Thyroid gland (tissue), 4 donors: ENCODE results near the gene INTS3. TPM values are rescaled to one million over a fixed set of nuclear protein-coding genes. Genes with fewer than 3 reads are reported as not detected.
A peak's percentile ranks its signal among the peaks of the same experiment; 100 is the strongest.

Source experiments
- DNase-seq, 2 donors: peaks; one replicate each; pipeline ENCODE4 v3.0.0-alpha.2; 2019
- H3K27ac ChIP-seq, 3 donors: fragments of 200-600 bp; sonication (generic); 1 replicate in 2 of 3; 2 replicates in 1 of 3; pipeline ENCODE4 v1.5.1; 2016 to 2019; ENCODE audit warnings: mild to moderate bottlenecking in 1 of 3, moderate library complexity in 1 of 3
- H3K27me3 ChIP-seq: fragments of 200-600 bp; sonication (generic); one replicate; pipeline ENCODE4 v1.5.1; 2019
- H3K36me3 ChIP-seq, 2 donors: fragments of 200-600 bp; sonication (generic); one replicate each; pipeline ENCODE4 v1.5.1; 2016 to 2019
- H3K4me1 ChIP-seq, 2 donors: fragments of 200-600 bp; sonication (generic); one replicate each; pipeline ENCODE4 v1.5.1; 2017 to 2019
- H3K4me3 ChIP-seq, 3 donors: fragments of 200-600 bp; sonication (generic); replicated peaks in 1 of 3; 1 replicate in 2 of 3; 2 replicates in 1 of 3; pipeline ENCODE4 v1.5.1; 2016; ENCODE audit warnings: mild to moderate bottlenecking in 1 of 3
- H3K9me3 ChIP-seq: fragments of 200-600 bp; sonication (generic); one replicate; pipeline ENCODE4 v1.5.1; 2017
- CTCF ChIP-seq, 6 experiments: fragments of 200-600 bp in 3 of 6; fragments of 450-650 bp in 3 of 6; sonication (generic) in 3 of 6; IDR thresholded peaks; one replicate each; pipeline ENCODE4 v1.5.1; 2016 to 2019; ENCODE audit warnings: antibody characterized with exemption in 6 of 6, mild to moderate bottlenecking in 2 of 6, inconsistent platforms in 1 of 6, moderate library complexity in 1 of 6
- POLR2A ChIP-seq, 2 donors: fragments of 450-650 bp; IDR thresholded peaks; one replicate each; pipeline ENCODE4 v1.6.1; 2017; ENCODE audit warnings: antibody characterized with exemption in 2 of 2, mild to moderate bottlenecking in 2 of 2, moderate library complexity in 1 of 2
- WGBS, 2 donors: methylation state at CpG; one replicate each; pipeline ENCODE4 v1.1.5; 2017; 5-methylcytosine and 5-hydroxymethylcytosine counted together
- intact Hi-C: fragments of 100-400 bp; cut with DNase I; formaldehyde crosslinking; loops from one replicate; pipeline ENCODE4 v1.15.1; 2023
- total RNA-seq, 4 donors: library from RNA; depleted of rRNA; stranded (reverse); fragments of >200 nt; gene quantifications; one replicate each; pipeline ENCODE4 v1.2.3, GENCODE V29; 2016

INTS3 gene
- total RNA-seq, 4 donors from 2014 or later = 50.0 to 60.9 (median 56.3) TPM

- Histone ChIP-seq H3K27me3 (no peaks in the 10 kb centered on the region), H3K9me3 (no peaks in the 10 kb centered on the region), H3K36me3 (peaks cover 32 to 59% of the 10 kb centered on the region in 2 donors), H3K4me3 (no peak overlapping the region), H3K4me1 (peaks cover 0 to 21% of the 10 kb centered on the region in 2 donors), H3K27ac (no peak overlapping the region)
- no peak for DNase-seq
- 78 to 79% methylated on average over 2 of the region's 2 CpGs for WGBS, 2 donors
- intact Hi-C loops = loop anchor here (2.0 to 5.0 kb wide), 2 partner anchors 72 to 237 kb away; no protein-coding TSS in a partner anchor
- TF ChIP-seq POLR2A (IDR thresholded peaks at IDR 0.05) (no peak), CTCF (IDR thresholded peaks at IDR 0.05) (no peak)
These were observed 21.1 kb downstream of the INTS3 start for GRCh38 chr1:153748903-153749302.

- intact Hi-C loops = loop anchor here (2.0 to 5.0 kb wide), 2 partner anchors 73 to 237 kb away; no protein-coding TSS in a partner anchor
- no peaks in the 10 kb centered on the region for H3K9me3 ChIP-seq
- WGBS, 2 donors = 40 to 44% methylated on average over 6 of the region's 6 CpGs
- H3K27me3 ChIP-seq = no peaks in the 10 kb centered on the region
- DNase-seq = peak; percentile 83 to 86
- peaks cover 0 to 21% of the 10 kb centered on the region in 2 donors for H3K4me1 ChIP-seq
- H3K27ac ChIP-seq = peak overlapping the region in 2 of 3 donors; percentile 23 to 31
- peaks cover 35 to 60% of the 10 kb centered on the region in 2 donors for H3K36me3 ChIP-seq
- TF ChIP-seq CTCF (IDR thresholded peaks at IDR 0.05) = peak; percentile 85 to 96 (median 92)
- no peak for TF ChIP-seq POLR2A (IDR thresholded peaks at IDR 0.05)
- no peak overlapping the region for H3K4me3 ChIP-seq
These were observed 21.7 kb downstream of the INTS3 start for GRCh38 chr1:153749408-153750005.

DNA sequence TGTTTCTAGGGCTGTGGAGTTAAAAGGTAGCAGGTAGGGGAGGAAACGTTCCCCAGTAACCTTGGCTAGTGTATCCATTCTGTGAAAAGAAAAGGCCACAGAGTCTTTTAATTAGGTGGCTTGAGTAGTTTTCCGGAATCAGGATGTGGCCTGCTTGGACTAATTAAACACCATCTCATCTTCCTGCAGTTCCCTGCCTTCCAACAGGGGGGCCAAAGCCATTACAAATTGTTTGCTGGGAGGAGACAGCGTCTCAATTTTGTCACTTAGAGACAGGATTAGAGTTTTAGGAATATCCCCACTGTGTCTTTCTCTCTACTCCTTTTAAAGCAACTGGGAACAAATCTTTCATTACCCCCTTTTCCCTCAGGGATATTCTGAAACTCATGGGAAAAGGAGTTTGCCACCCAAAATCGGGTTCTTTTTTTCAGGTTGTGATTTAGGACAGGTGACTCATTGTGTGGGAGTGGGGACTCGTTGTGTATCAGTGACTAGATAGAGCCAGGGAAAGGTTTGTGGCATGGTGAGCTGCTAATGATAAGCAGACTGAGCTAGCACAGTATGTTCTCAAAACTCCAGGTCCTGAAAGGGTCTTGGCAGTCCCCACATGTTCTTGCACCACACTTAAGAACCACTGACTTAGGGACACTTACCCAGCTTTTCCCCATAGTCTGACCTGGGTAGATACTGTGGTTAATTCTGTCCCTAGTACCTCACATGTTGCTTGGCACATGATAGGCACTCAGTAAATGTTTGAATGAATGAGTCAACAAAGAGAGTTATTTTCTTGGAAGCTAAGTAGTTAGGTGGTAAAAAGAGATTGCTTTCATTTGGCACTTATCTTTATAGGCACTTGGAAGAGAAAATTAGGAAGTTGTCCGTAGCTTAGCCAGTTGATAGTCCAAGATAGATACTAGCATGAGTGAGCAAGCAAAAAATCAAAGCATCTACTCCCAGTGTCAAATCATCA lies 22.5 kb downstream of the INTS3 start:
- Histone ChIP-seq H3K36me3 (peaks cover 43 to 63% of the 10 kb centered on the region in 2 donors), H3K4me1 (peaks cover 0 to 21% of the 10 kb centered on the region in 2 donors), H3K9me3 (no peaks in the 10 kb centered on the region), H3K27me3 (no peaks in the 10 kb centered on the region), H3K4me3 (no peak overlapping the region), H3K27ac (peak overlapping the region in 2 of 3 donors; percentile 23 to 31)
- no peak for DNase-seq
- no peak for TF ChIP-seq POLR2A (IDR thresholded peaks at IDR 0.05)
- no peak for TF ChIP-seq CTCF (IDR thresholded peaks at IDR 0.05)
- WGBS, 2 donors = 68 to 75% methylated on average over 6 of the region's 6 CpGs
- intact Hi-C loops = no loop called here

- TF ChIP-seq CTCF (IDR thresholded peaks at IDR 0.05) = no peak
- TF ChIP-seq POLR2A (IDR thresholded peaks at IDR 0.05) = no peak
- Histone ChIP-seq H3K4me3 (no peak overlapping the region), H3K4me1 (peaks cover 0 to 21% of the 10 kb centered on the region in 2 donors), H3K27me3 (no peaks in the 10 kb centered on the region), H3K36me3 (peaks cover 45 to 66% of the 10 kb centered on the region in 2 donors), H3K27ac (peak overlapping the region in 2 of 3 donors; percentile 40 to 51), H3K9me3 (no peaks in the 10 kb centered on the region)
- DNase-seq = no peak
- 81 to 88% methylated on average over 2 of the region's 2 CpGs for WGBS, 2 donors
- intact Hi-C loops = no loop called here
These were observed 24.2 kb downstream of the INTS3 start for GRCh38 chr1:153752072-153752471.
